HFFc6 (cell line): ENCODE measurements around the gene CYTH2. TPM values are rescaled to one million over a fixed set of nuclear protein-coding genes. Genes with fewer than 3 reads are reported as not detected.

ENCODE experiments used
- DNase-seq: peaks from one replicate; pipeline ENCODE4 v3.0.0-alpha.2; 2018
- H3K27ac Mint-ChIP-seq: 2 replicates; pipeline ENCODE4 v1.8.0; 2020; ENCODE audit warnings: mild to moderate bottlenecking, mixed read lengths
- H3K27me3 Mint-ChIP-seq: 2 replicates; pipeline ENCODE4 v1.8.0; 2021; ENCODE audit warnings: mild to moderate bottlenecking, moderate library complexity, mixed read lengths; ENCODE audit not compliant: insufficient read depth
- H3K36me3 Mint-ChIP-seq: 2 replicates; pipeline ENCODE4 v1.8.0; 2021; ENCODE audit warnings: low read depth, mixed read lengths
- H3K4me1 Mint-ChIP-seq: 2 replicates; pipeline ENCODE4 v1.8.0; 2020; ENCODE audit warnings: low read depth, mixed read lengths
- H3K4me3 Mint-ChIP-seq: 2 replicates; pipeline ENCODE4 v1.8.0; 2020; ENCODE audit warnings: mild to moderate bottlenecking, moderate library complexity, mixed read lengths
- H3K9me3 Mint-ChIP-seq: 2 replicates; pipeline ENCODE4 v1.8.0; 2020; ENCODE audit warnings: mild to moderate bottlenecking, mixed read lengths
- total RNA-seq, 6 experiments: library from RNA; stranded (reverse); fragmentation: NEBNext Ultra II Directional; extraction: Animal tissue kit (Norgen Biotek cat#: 25700); gene quantifications; 2 replicates in 1 of 6; 3 replicates in 5 of 6; pipeline ENCODE4 v1.2.3, GENCODE V29; 2021
- TF ChIP-seq, protein P1 (sequence below): fragments of 200-600 bp; sonication (generic); IDR thresholded peaks from 2 replicates; pipeline ENCODE4 v1.5.0; 2021; ENCODE audit warnings: antibody characterized with exemption, mild to moderate bottlenecking

Gene CYTH2
- total RNA-seq, 6 experiments from 2014 or later = 46.2 to 49.5 (median 47.1) TPM

DNA sequence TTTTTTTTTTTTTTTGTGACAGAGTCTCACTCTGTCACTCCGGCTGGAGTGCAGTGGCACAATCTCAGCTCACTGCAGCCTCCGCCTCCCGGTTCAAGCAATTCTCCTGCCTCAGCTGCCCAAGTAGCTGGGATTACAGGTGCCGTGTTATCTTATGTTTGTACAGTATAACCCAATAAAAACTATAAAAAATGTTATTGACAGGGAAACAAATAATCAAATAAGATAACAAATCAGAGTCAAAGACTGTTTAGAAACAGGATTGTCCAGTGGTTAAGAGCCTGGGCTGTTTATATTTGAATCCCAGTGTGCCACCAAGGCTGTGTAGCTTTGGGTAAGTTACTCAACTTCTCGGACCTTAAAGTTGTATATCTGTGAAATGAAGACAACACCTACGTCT, 61.6 kb downstream of the CYTH2 start:
- no peak overlapping the region for H3K4me3 Mint-ChIP-seq
- peaks cover 37% of the 10 kb centered on the region for H3K9me3 Mint-ChIP-seq
- DNase-seq = no peak
- H3K27me3 Mint-ChIP-seq = peaks cover 7% of the 10 kb centered on the region
- peaks cover 13% of the 10 kb centered on the region for H3K4me1 Mint-ChIP-seq
- H3K36me3 Mint-ChIP-seq = peaks cover 21% of the 10 kb centered on the region
- no peak overlapping the region for H3K27ac Mint-ChIP-seq
- TF ChIP-seq, protein P1, sequence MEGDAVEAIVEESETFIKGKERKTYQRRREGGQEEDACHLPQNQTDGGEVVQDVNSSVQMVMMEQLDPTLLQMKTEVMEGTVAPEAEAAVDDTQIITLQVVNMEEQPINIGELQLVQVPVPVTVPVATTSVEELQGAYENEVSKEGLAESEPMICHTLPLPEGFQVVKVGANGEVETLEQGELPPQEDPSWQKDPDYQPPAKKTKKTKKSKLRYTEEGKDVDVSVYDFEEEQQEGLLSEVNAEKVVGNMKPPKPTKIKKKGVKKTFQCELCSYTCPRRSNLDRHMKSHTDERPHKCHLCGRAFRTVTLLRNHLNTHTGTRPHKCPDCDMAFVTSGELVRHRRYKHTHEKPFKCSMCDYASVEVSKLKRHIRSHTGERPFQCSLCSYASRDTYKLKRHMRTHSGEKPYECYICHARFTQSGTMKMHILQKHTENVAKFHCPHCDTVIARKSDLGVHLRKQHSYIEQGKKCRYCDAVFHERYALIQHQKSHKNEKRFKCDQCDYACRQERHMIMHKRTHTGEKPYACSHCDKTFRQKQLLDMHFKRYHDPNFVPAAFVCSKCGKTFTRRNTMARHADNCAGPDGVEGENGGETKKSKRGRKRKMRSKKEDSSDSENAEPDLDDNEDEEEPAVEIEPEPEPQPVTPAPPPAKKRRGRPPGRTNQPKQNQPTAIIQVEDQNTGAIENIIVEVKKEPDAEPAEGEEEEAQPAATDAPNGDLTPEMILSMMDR = no peak

Other genes with a start within 250 kb of the CYTH2 start
- 10 to 100 TPM; 11.3 to 17.2 (median 14.7) TPM for gene CARD8, start 213.5 kb upstream of the CYTH2 start, total RNA-seq
- under 1 TPM in 5 of 6 experiments, not detected in 1; 0.17 to 0.43 (median 0.25) TPM for gene ZNF114, start 199.3 kb upstream of the CYTH2 start, total RNA-seq
- gene EMP3, start 143.8 kb upstream of the CYTH2 start, total RNA-seq = 100 to 1,000 TPM; 471 to 574 (median 525) TPM
- 1 to 10 TPM; 5.9 to 9.7 (median 7.7) TPM for gene TMEM143, start 105.4 kb upstream of the CYTH2 start, total RNA-seq
- not detected for gene SYNGR4, start 105.0 kb upstream of the CYTH2 start, total RNA-seq
- 100 to 1,000 TPM; 354 to 455 (median 395) TPM for gene KDELR1, start 77.8 kb upstream of the CYTH2 start, total RNA-seq
- 1 to 10 TPM; 2.8 to 4.4 (median 3.1) TPM for gene GRIN2D, start 75.7 kb upstream of the CYTH2 start, total RNA-seq
- 10 to 100 TPM; 36.2 to 53.5 (median 41.7) TPM for gene GRWD1, start 23.4 kb upstream of the CYTH2 start, total RNA-seq
- gene KCNJ14, start 13.8 kb upstream of the CYTH2 start, total RNA-seq = under 1 TPM; 0.33 to 0.90 (median 0.51) TPM
- under 1 TPM; 0.21 to 0.88 (median 0.60) TPM for gene LMTK3, start 42.5 kb downstream of the CYTH2 start, total RNA-seq
- under 1 TPM in 1 of 6 experiments, not detected in 5; 0.33 TPM for gene SULT2B1, start 82.8 kb downstream of the CYTH2 start, total RNA-seq
- not detected for gene SPACA4, start 137.4 kb downstream of the CYTH2 start, total RNA-seq
- under 1 TPM; 0.23 to 0.99 (median 0.54) TPM for gene FAM83E, start 145.7 kb downstream of the CYTH2 start, total RNA-seq
- gene RPL18, start 149.8 kb downstream of the CYTH2 start, total RNA-seq = 1,000 to 10,000 TPM; 1,359 to 1,448 (median 1,407) TPM
- 10 to 100 TPM; 20.1 to 34.0 (median 23.4) TPM for gene SPHK2, start 150.1 kb downstream of the CYTH2 start, total RNA-seq
- gene DBP, start 168.0 kb downstream of the CYTH2 start, total RNA-seq = 1 to 10 TPM; 3.8 to 5.7 (median 4.4) TPM
- gene CA11, start 176.8 kb downstream of the CYTH2 start, total RNA-seq = 1 to 10 TPM in 4 of 6 experiments, under 1 TPM in 2; 0.53 to 2.5 (median 1.4) TPM
- under 1 TPM in 4 of 6 experiments, not detected in 2; 0.12 to 0.23 (median 0.18) TPM for gene NTN5, start 203.6 kb downstream of the CYTH2 start, total RNA-seq
- not detected for gene FUT2, start 226.6 kb downstream of the CYTH2 start, total RNA-seq